MM.1S (cell line): Measurements from ENCODE around the gene MS4A7.

ENCODE experiments used
- DNase-seq: peaks from one replicate; pipeline ENCODE4 v3.0.0-alpha.2; 2015
- H2AFZ ChIP-seq: fragments of 300-600 bp; sonication (generic); 2 replicates; pipeline ENCODE4 v1.6.0; 2016; ENCODE audit warnings: antibody characterized with exemption, low read length
- H3F3A ChIP-seq: fragments of 300-600 bp; sonication (generic); 2 replicates; pipeline ENCODE4 v1.6.1; 2016; ENCODE audit warnings: mild to moderate bottlenecking, antibody characterized with exemption, low read length, moderate library complexity, mixed read lengths; ENCODE audit not compliant: insufficient read depth
- H3K27ac ChIP-seq: fragments of 300-600 bp; sonication (generic); 2 replicates; pipeline ENCODE4 v1.5.1; 2016; ENCODE audit warnings: mild to moderate bottlenecking, low read length
- H3K27me3 ChIP-seq: fragments of 300-600 bp; sonication (generic); replicated peaks from 2 replicates; pipeline ENCODE4 v1.6.0; 2016; ENCODE audit warnings: low read length; ENCODE audit not compliant: insufficient read depth
- H3K36me3 ChIP-seq: fragments of 300-600 bp; sonication (generic); replicated peaks from 2 replicates; pipeline ENCODE4 v1.6.1; 2016; ENCODE audit warnings: mild to moderate bottlenecking, low read length, mixed read lengths; ENCODE audit not compliant: insufficient read depth
- H3K4me1 ChIP-seq: fragments of 300-600 bp; sonication (generic); 2 replicates; pipeline ENCODE4 v1.6.1; 2016; ENCODE audit warnings: low read length, mixed read lengths
- H3K4me2 ChIP-seq: fragments of 300-600 bp; sonication (generic); 2 replicates; pipeline ENCODE4 v1.6.0; 2016; ENCODE audit warnings: low read depth, low read length
- H3K4me3 ChIP-seq: fragments of 300-600 bp; sonication (generic); 2 replicates; pipeline ENCODE4 v1.5.1; 2016; ENCODE audit warnings: low read length, mixed read lengths
- H3K79me2 ChIP-seq: fragments of 300-600 bp; sonication (generic); 2 replicates; pipeline ENCODE4 v1.6.1; 2016; ENCODE audit warnings: mixed run types, low read length, mixed read lengths
- H3K9ac ChIP-seq: fragments of 300-600 bp; sonication (generic); 2 replicates; pipeline ENCODE4 v1.6.1; 2016; ENCODE audit warnings: low read length, mixed read lengths
- H3K9me2 ChIP-seq: fragments of 300-600 bp; sonication (generic); replicated peaks from 2 replicates; pipeline ENCODE4 v1.6.1; 2016; ENCODE audit warnings: mild to moderate bottlenecking, low read length, mixed read lengths; ENCODE audit not compliant: insufficient read depth
- H3K9me3 ChIP-seq: fragments of 300-600 bp; sonication (generic); replicated peaks from 2 replicates; pipeline ENCODE4 v1.6.1; 2016; ENCODE audit warnings: mild to moderate bottlenecking, low read length, mixed read lengths; ENCODE audit not compliant: insufficient read depth
- H4K20me1 ChIP-seq: fragments of 300-600 bp; sonication (generic); 2 replicates; pipeline ENCODE4 v1.6.1; 2016; ENCODE audit warnings: mild to moderate bottlenecking, low read length, moderate library complexity, mixed read lengths; ENCODE audit not compliant: insufficient read depth
- CTCF ChIP-seq: fragments of 300-600 bp; sonication (generic); IDR thresholded peaks from 2 replicates; pipeline ENCODE4 v1.5.1; 2016; ENCODE audit warnings: antibody characterized with exemption, low read length, mixed read lengths
- EZH2 ChIP-seq: fragments of 300-600 bp; sonication (generic); optimal IDR thresholded peaks from 2 replicates; pipeline ENCODE3; 2017; ENCODE audit warnings: low read depth, mild to moderate bottlenecking, antibody characterized with exemption, low read length, mixed read lengths
- EZH2phosphoT487 ChIP-seq: fragments of 300-600 bp; sonication (generic); IDR thresholded peaks from 2 replicates; pipeline ENCODE4 v1.6.1; 2018; ENCODE audit warnings: antibody characterized with exemption, low read length

The MS4A7 gene

GRCh38 chr11:60367896-60368295 is 10.4 kb upstream of the MS4A7 start:
- Histone ChIP-seq H3K9me2 (no peaks in the 10 kb centered on the region), H3K9me3 (no peaks in the 10 kb centered on the region), H4K20me1 (no peaks in the 10 kb centered on the region), H3K27ac (no peak overlapping the region), H2AFZ (no peak overlapping the region), H3K4me1 (peaks cover 4% of the 10 kb centered on the region; the same call in 1 of the 2 replicates), H3K27me3 (peaks cover 5% of the 10 kb centered on the region; the same call in 1 of the 2 replicates), H3K36me3 (no peaks in the 10 kb centered on the region), H3F3A (0 out of 2 replicates have a peak, but pooled peaks cover 8% of the 10 kb centered on the region), H3K4me2 (no peak overlapping the region), H3K9ac (no peak overlapping the region), H3K79me2 (no peaks in the 10 kb centered on the region), H3K4me3 (no peak overlapping the region)
- DNase-seq = no peak
- TF ChIP-seq EZH2 = no peak
- TF ChIP-seq CTCF = no peak
- no peak for TF ChIP-seq EZH2phosphoT487

GRCh38 chr11:60370252-60370810 is 8.0 kb upstream of the MS4A7 start:
- Histone ChIP-seq H4K20me1 (no peaks in the 10 kb centered on the region), H2AFZ (no peak overlapping the region), H3K9ac (no peak overlapping the region), H3K9me3 (no peaks in the 10 kb centered on the region), H3F3A (0 out of 2 replicates have a peak, but pooled peaks cover 8% of the 10 kb centered on the region), H3K79me2 (no peaks in the 10 kb centered on the region), H3K4me2 (no peak overlapping the region), H3K9me2 (no peaks in the 10 kb centered on the region), H3K27me3 (no peaks in the 10 kb centered on the region), H3K4me1 (peaks cover 4% of the 10 kb centered on the region; the same call in 1 of the 2 replicates), H3K36me3 (no peaks in the 10 kb centered on the region), H3K4me3 (no peak overlapping the region), H3K27ac (no peak overlapping the region)
- TF ChIP-seq EZH2phosphoT487 = no peak
- no peak for TF ChIP-seq EZH2
- no peak for TF ChIP-seq CTCF
- no peak for DNase-seq

- Histone ChIP-seq H4K20me1 (no peaks in the 10 kb centered on the region), H3K27me3 (no peaks in the 10 kb centered on the region), H3F3A (0 out of 2 replicates have a peak, but pooled peaks cover 8% of the 10 kb centered on the region), H3K36me3 (no peaks in the 10 kb centered on the region), H3K4me3 (no peak overlapping the region), H3K9me3 (no peaks in the 10 kb centered on the region), H3K4me2 (no peak overlapping the region), H3K9ac (no peak overlapping the region), H3K4me1 (peaks cover 4% of the 10 kb centered on the region; the same call in 1 of the 2 replicates), H3K27ac (no peak overlapping the region), H2AFZ (no peak overlapping the region), H3K9me2 (no peaks in the 10 kb centered on the region), H3K79me2 (no peaks in the 10 kb centered on the region)
- TF ChIP-seq EZH2phosphoT487 = no peak
- TF ChIP-seq CTCF = no peak
- TF ChIP-seq EZH2 = no peak
- no peak for DNase-seq
Measured at GRCh38 chr11:60370811-60371298, 7.5 kb upstream of the MS4A7 start.
